ENCODE data around the gene FAM184A.

Gene FAM184A

GRCh38 chr6:118959903-118960302 is 118.6 kb downstream of the FAM184A start:
- DNase-seq (ENCODE audit: low spot score), result no peak

- DNase-seq (ENCODE audit: low spot score), result no peak
Observed at GRCh38 chr6:118953391-118953790, 125.1 kb downstream of the FAM184A start.

GRCh38 chr6:118952683-118953082 is 125.8 kb downstream of the FAM184A start:
- DNase-seq (ENCODE audit: low spot score), result no peak

- DNase-seq (ENCODE audit: low spot score), result no peak
Observed at GRCh38 chr6:118945217-118945616, 133.2 kb downstream of the FAM184A start.

- DNase-seq (ENCODE audit: low spot score), result no peak
Observed at GRCh38 chr6:118940770-118941169, 137.7 kb downstream of the FAM184A start.

- no peak for DNase-seq (ENCODE audit: low spot score)
Observed at GRCh38 chr6:118939683-118940082, 138.8 kb downstream of the FAM184A start.

- DNase-seq (ENCODE audit: low spot score), result no peak
Observed at GRCh38 chr6:118935978-118936703, 142.3 kb downstream of the FAM184A start.

GRCh38 chr6:118935331-118935668 is 143.2 kb downstream of the FAM184A start:
- no peak for DNase-seq (ENCODE audit: low spot score)

GRCh38 chr6:118934461-118935330 is 143.8 kb downstream of the FAM184A start, which contains the start of gene MCM9:
Gene MCM9, minus strand, starts transcription at chr6:118935159. Its CDS starts 3,436 bp downstream, at chr6:118931723.
- DNase-seq (ENCODE audit: low spot score), result peak; percentile 83

GRCh38 chr6:118933855-118934460 is 144.5 kb downstream of the FAM184A start:
- no peak for DNase-seq (ENCODE audit: low spot score)

- no peak for DNase-seq (ENCODE audit: low spot score)
Observed at GRCh38 chr6:118932421-118932820, 146.0 kb downstream of the FAM184A start.

GRCh38 chr6:118931436-118931835 is 147.0 kb downstream of the FAM184A start:
- no peak for DNase-seq (ENCODE audit: low spot score)

- DNase-seq (ENCODE audit: low spot score), result no peak
Observed at GRCh38 chr6:118930680-118931079, 147.8 kb downstream of the FAM184A start.

GRCh38 chr6:118923035-118923434 is 155.4 kb downstream of the FAM184A start:
- no peak for DNase-seq (ENCODE audit: low spot score)

GRCh38 chr6:118921084-118921483 is 157.4 kb downstream of the FAM184A start:
- DNase-seq (ENCODE audit: low spot score), result no peak

GRCh38 chr6:118918329-118918725 is 160.1 kb downstream of the FAM184A start:
- no peak for DNase-seq (ENCODE audit: low spot score)

GRCh38 chr6:118917546-118918328 is 160.7 kb downstream of the FAM184A start:
- DNase-seq (ENCODE audit: low spot score), result no peak

- no peak for DNase-seq (ENCODE audit: low spot score)
Observed at GRCh38 chr6:118914598-118914997, 163.9 kb downstream of the FAM184A start.

- DNase-seq (ENCODE audit: low spot score), result no peak
Observed at GRCh38 chr6:118913161-118913560, 165.3 kb downstream of the FAM184A start.

GRCh38 chr6:118912646-118913045 is 165.8 kb downstream of the FAM184A start:
- no peak for DNase-seq (ENCODE audit: low spot score)

Measured in CD4-positive, alpha-beta T cell treated with Interleukin-2 at 100 ng/mL for 4 hours (primary cell).